ENCODE results near the gene SGSM1.
A peak's percentile ranks its signal among the peaks of the same experiment; 100 is the strongest.
"Not testable (repeated sequence)": the region's sequence is repeated elsewhere in the genome, so short reads cannot be mapped to it uniquely, and the experiment has no call there.

SGSM1 gene

GRCh38 chr22:24907101-24907500, 101.1 kb downstream of the SGSM1 start:
- not testable (repeated sequence) for DNase-seq

- no peak for DNase-seq
Measured at GRCh38 chr22:24920029-24920428, 114.0 kb downstream of the SGSM1 start.

GRCh38 chr22:24925586-24926427, 119.8 kb downstream of the SGSM1 start:
- DNase-seq, result no peak

GRCh38 chr22:24926428-24926725, 120.4 kb downstream of the SGSM1 start:
- no peak for DNase-seq

- no peak for DNase-seq
Measured at GRCh38 chr22:24926849-24927579, 121.0 kb downstream of the SGSM1 start.

GRCh38 chr22:24928322-24928721, 122.3 kb downstream of the SGSM1 start:
- DNase-seq, result no peak

- DNase-seq, result no peak
Measured at GRCh38 chr22:24930678-24931077, 124.7 kb downstream of the SGSM1 start.

GRCh38 chr22:24935771-24936483, 129.9 kb downstream of the SGSM1 start:
- no peak for DNase-seq

- DNase-seq, result no peak
Measured at GRCh38 chr22:24937114-24937513, 131.1 kb downstream of the SGSM1 start.

GRCh38 chr22:24938741-24939341, 132.8 kb downstream of the SGSM1 start:
- DNase-seq, result peak; percentile 25

GRCh38 chr22:24942301-24942700, 136.3 kb downstream of the SGSM1 start:
- no peak for DNase-seq

GRCh38 chr22:24944217-24944937, 138.4 kb downstream of the SGSM1 start:
- DNase-seq, result no peak

- no peak for DNase-seq
Measured at GRCh38 chr22:24945430-24945829, 139.4 kb downstream of the SGSM1 start.

GRCh38 chr22:24947383-24947782, 141.4 kb downstream of the SGSM1 start:
- DNase-seq, result no peak

GRCh38 chr22:24947881-24948280, 141.9 kb downstream of the SGSM1 start:
- DNase-seq, result no peak

GRCh38 chr22:24948356-24949202, 142.6 kb downstream of the SGSM1 start:
- DNase-seq, result no peak

- DNase-seq, result peak; percentile 27
Measured at GRCh38 chr22:24950272-24950902, 144.4 kb downstream of the SGSM1 start.

GRCh38 chr22:24951942-24952836, 146.2 kb downstream of the SGSM1 start, which contains the start of gene KIAA1671:
Gene KIAA1671 (plus strand): TSS chr22:24952716. CDS start chr22:25028000, 75,284 bp downstream.
- DNase-seq, result peak; percentile 79

GRCh38 chr22:24952837-24953383, 146.9 kb downstream of the SGSM1 start:
- peak; percentile 45 for DNase-seq
